ENCODE measurements around the gene BTG2.

Gene BTG2

DNA sequence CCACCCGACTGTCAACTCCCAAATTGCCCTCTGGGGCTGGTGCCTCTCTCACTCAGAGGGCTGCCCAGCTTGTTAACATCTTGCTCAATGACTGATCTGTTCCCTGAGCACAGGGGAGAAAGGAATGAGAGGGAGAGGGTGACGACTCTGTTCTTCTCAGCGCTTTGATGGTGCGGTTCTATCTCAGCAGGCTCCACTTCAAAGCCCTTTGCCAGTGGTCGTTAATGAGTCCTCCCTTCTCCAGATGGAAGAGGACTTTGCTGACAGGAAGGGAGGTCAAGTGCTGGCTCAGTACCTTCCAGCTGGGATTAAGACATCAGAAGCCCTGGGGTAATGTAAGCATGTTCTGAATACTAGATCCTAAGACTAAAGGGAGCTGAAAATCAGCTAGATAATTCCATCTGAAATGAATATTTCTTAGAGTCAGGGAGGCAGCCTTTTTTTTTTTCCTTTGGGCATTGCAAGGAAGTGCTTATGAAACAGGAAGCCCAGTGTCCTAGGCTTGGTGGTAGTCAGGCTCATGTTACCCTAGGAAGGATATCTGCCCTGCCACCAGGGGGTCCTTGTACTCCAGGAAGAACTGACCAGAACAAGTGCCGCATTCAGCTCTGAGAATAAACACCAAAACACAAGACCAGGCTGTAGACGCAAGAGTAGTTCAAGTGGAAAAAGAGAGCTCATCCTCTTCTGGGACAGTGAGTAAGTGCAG is 40.9 kb downstream of the BTG2 start:
- DNase-seq, result no peak

- no peak for DNase-seq
Measured at GRCh38 chr1:203346769-203347102, 41.4 kb downstream of the BTG2 start.

DNA sequence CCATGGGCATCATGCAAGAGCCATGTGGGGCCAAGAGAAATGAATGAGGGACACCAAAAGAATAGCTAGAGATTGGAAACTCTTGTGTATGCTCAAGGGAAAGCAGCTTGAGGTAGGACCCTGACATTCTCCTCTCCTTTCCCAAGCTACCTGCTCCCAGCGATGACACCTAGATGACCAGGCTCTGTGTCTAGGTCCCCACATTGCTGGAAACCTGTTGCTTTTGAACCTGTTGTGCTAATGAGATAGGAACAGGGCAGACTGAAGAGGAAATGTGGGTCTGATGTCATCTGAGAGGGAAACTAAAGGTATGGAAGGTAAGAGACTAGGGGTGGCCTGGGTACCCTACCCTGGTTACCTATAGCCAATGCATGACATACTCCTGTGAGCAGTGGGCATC is 43.8 kb downstream of the BTG2 start:
- no peak for DNase-seq

DNA sequence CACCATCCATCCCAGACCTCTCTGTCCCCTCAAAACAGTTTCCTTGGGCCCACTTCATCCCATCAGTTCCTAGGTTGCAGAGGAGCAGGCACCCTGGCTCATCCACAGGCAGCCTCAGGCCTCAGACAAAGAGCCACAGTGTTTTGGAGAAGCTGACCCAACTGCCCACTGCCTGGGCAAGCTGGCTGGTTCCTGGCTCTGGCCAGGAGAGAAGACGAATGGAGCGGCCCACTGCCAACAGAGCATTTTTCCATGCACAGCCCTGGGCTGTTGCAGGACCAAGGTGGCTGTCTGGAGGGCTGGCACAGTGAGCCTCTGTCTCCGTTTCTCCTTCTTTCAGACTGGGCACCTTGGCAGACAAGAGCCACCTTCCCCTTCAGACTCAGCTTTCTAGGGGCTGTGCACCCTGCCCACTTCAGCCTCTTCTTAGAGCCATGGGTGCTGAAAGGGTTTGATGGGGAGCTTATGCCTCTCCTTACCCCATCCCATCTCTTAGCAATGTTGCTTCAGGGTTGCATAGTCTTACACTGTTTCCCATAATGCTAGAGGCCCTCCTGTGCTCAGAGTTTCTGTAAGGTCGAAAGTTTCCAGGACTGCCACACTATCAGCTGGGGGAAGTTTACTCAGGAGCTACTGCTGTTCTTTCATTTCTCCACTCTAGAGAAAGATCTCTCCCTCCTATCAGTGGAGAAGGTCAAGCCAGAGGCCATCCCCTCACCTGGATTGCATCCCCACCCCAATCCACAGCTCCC is 44.6 kb downstream of the BTG2 start:
- no peak for DNase-seq

GRCh38 chr1:203351037-203351625 is 45.8 kb downstream of the BTG2 start, which contains the start of gene FMOD:
Gene FMOD (minus strand): TSS chr1:203351122. CDS start chr1:203348270, 2,852 bp downstream.
- DNase-seq, result peak; percentile 46

- no peak for DNase-seq
Measured at GRCh38 chr1:203353486-203353885, 48.2 kb downstream of the BTG2 start.

GRCh38 chr1:203354246-203354645 is 48.9 kb downstream of the BTG2 start:
- no peak for DNase-seq

- DNase-seq, result peak; percentile 57
Measured at GRCh38 chr1:203359010-203359571, 53.8 kb downstream of the BTG2 start.

Measured in fibroblast of skin of abdomen (primary cell).